HPDE6-E6E7 (cell line): ENCODE measurements around the gene BACH2.

Experiments
- DNase-seq: peaks from one replicate; pipeline ENCODE4 v3.0.0; 2011; ENCODE audit warnings: missing footprints; ENCODE audit errors: extremely low spot score

Gene BACH2

GRCh38 chr6:90277302-90278011 is 19.2 kb downstream of the BACH2 start:
- no peak for DNase-seq

GRCh38 chr6:90274451-90275030 is 22.1 kb downstream of the BACH2 start:
- DNase-seq: no peak

- no peak for DNase-seq
These were observed 22.8 kb downstream of the BACH2 start for GRCh38 chr6:90273863-90274262.

DNA sequence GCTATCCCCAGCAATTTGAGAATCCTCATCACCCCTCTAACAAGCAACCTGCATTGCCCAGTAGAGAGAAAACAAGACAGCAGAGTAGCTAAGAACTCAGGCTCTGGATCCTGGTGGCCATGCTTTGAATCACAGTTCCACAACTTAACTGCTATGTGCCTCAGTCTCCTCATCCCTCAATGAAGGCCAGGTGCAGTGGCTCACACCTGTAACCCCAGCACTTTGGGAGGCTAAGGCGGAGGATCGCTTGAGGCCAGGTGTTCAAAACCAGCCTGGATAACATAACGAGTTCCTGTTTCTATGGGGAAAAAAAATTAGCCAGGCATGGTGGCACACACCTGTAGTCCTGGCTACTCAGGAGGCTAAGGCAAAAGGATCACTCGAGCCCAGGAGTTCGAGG is 23.7 kb downstream of the BACH2 start:
- DNase-seq: no peak

- DNase-seq: no peak
These were observed 24.8 kb downstream of the BACH2 start for GRCh38 chr6:90271831-90272230.

- no peak for DNase-seq
These were observed 27.3 kb downstream of the BACH2 start for GRCh38 chr6:90269334-90269733.

DNA sequence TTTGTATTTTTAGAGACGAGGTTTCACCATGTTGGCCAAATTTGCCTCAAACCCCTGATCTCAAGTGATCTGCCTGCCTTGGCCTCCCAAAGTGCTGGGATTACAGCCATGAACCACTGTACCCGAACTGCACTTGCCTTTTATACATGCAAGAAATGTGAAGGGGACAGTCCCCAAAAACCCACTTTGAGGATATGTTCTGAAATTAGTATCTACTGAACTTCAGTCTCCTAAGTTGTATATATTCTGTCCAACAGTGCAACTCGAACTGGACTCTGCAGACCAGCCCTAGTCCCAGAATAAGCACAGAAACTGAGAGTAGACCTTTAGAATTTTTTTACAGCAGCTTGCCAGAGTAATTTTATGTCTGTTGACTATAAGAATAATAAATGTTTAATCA is 28.5 kb downstream of the BACH2 start:
- DNase-seq: no peak

DNA sequence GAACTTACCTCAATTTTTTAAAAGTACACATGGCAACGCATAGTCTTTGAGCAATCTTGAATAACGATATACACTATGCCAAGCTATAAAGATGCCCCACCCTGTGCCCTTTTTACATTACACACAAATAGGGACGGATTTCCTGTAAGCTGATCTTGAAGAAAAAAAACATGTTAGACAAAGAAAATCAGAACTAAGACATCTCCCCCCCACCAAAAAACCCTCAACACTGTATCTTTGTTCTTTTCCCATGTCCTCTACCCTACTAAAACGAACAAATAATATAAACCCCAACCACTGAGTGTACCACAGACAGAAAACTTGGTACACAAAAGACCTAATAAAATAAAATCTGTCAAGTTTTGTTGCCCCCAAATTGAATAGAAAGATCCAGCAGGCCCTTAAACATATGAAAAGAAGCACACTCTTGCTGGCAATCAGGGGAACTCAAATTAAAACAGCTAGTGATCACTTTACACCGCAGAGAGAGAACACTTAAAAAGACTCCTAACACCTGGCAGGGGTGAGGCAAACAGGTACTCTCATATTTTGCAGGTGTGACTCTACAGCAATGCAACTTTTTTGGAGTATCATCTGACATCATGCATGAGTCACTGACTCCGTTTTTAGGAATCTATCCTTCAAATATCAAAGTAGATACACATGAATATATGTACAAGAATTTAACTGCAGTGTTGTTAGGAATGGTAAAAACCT is 29.6 kb downstream of the BACH2 start:
- no peak for DNase-seq

DNA sequence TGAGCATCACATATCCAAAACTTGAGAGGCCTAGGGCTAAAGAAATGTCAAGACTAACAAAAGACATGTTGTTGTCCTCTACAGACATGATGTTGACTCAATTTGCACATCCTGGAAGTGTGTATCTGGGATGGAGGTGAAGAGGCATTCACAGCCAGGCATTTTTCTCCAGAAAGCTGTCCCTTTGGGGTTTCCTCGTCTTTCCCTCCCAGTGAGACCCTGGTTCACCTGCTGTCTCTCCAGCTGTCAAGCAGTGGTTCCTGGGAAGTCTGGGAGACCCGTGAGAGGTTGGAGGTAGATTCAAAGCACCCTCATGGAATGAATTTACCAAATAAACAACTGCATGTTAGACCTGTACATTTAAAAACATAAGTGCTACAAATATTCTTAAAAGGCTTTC is 32.1 kb downstream of the BACH2 start:
- DNase-seq: no peak

GRCh38 chr6:90263633-90264032 is 33.0 kb downstream of the BACH2 start:
- no peak for DNase-seq

DNA sequence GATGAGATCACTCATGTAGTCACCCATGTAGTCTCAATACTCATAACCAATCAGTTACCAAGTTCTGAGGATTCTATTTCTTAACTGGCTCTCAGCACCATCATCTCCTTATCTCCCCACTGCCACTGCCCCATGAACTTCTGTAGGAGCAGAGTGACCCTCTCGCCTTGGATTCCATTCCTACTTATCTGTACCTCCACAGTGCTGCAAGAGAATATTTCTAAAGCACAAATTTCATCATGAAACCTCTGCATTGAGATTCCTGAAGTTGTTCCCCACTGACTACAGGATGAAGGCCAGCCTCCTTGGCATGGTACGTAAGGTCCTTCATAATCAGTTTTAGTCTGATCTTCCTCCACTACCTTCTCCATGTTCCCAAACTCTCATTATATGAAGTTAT is 34.8 kb downstream of the BACH2 start:
- DNase-seq: no peak

- DNase-seq: no peak
These were observed 39.2 kb downstream of the BACH2 start for GRCh38 chr6:90257486-90257738.

DNA sequence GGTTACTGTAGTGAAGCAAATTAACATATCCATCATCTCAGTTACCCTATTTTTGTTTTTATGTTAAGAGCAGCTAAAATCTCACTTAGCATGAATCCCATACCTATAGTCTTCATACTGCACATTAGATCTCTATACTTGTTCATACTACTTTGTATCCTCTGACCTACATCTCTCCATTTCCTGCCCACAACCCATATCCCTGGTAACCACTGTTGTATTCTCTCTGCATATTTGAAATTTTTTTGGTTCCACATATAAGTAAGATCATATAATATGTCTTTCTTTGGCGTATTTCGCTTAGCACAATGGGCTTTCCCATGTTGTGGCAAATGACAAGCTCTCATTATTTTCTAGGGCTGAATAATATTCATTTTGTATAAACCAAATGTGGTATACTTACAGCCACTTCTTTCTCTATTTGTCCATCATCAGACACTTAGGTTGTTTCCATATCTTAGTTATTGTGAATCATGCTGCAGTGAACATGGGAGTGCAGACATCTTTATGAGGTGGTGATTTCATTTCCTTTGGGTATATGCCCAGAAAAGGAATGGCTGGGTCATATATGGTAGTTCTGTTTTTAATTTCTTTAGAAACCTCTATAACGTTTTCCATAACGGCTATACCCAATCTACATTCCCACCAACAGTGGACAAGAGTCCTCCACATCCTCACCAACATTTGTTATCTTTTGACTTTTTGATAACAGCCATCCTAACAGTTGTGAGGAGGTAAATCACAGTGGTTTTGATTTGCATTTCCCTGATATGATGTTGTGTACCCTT is 39.8 kb downstream of the BACH2 start:
- DNase-seq: no peak

- no peak for DNase-seq
These were observed 43.0 kb downstream of the BACH2 start for GRCh38 chr6:90253631-90254030.

DNA sequence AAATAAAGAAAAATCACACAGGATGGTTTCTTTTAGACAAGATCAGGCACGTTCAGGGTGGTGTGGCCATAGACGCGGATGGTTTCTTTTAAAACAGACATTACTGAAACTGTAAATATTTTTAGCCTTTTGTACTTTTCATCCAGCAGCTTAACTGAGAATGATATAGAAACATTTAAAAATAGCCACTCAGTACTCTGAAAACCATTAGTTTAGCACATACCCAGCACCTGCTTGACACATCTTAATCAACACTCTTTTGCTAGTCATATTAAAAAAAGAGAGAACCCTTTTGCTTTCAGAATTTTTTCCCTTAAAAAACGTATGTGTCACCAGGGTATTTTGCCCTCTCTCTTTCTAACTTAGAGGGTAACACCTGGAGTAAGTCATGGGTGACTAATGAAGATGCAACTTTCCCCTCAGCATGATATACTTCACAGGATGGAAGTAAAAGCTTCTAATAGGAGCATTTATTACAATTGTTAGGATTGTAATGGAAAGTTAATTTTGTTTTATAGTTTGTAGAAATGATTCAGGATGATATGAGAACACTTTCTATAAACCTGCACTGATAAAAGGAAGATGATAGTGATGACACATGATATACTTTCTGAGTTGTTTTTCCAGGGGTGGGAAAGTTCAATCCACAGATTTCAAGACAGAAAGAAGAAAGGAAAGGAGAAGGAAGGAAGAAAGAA is 45.2 kb downstream of the BACH2 start:
- DNase-seq: peak; percentile 43

- no peak for DNase-seq
These were observed 46.2 kb downstream of the BACH2 start for GRCh38 chr6:90250405-90250804.

DNA sequence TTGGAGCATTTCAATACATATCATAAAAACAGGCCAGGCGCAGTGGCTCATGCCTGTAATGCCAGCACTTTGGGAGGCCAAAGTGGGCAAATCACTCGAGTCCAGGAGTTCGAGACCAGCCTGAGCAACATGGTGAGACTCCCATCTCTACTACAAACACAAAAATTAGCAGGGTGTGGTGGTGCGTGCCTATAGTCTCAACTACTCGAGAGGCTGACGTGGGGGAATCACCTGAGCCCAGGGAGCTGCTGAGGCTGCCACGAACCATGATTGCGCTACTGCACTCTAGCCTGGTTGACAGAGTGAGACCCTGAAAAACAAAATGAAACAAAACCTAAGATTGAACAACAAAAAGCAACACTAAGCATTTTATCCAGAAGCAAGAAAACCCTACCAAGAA is 47.2 kb downstream of the BACH2 start:
- no peak for DNase-seq

GRCh38 chr6:90249034-90249433 is 47.6 kb downstream of the BACH2 start:
- DNase-seq: no peak

DNA sequence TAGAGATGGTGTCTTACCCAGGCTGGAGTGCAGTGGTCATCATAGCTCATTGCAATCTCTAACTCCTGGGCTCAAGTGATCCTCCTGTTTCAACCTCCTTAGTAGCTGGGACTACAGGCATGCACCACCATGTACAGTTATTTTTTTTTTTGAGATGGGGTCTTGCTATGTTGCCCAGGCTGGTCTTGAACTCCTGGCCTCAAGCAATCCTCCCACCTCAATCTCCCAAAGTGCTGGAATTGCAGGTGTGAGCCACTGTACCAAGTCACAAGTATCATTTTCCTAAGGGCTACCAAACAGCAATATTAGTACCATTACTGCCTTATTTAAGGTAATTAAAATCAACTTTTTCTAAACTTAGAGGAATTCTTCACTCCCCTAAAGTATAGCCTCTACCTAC is 49.4 kb downstream of the BACH2 start:
- no peak for DNase-seq

GRCh38 chr6:90241229-90241880 is 55.3 kb downstream of the BACH2 start:
- no peak for DNase-seq

DNA sequence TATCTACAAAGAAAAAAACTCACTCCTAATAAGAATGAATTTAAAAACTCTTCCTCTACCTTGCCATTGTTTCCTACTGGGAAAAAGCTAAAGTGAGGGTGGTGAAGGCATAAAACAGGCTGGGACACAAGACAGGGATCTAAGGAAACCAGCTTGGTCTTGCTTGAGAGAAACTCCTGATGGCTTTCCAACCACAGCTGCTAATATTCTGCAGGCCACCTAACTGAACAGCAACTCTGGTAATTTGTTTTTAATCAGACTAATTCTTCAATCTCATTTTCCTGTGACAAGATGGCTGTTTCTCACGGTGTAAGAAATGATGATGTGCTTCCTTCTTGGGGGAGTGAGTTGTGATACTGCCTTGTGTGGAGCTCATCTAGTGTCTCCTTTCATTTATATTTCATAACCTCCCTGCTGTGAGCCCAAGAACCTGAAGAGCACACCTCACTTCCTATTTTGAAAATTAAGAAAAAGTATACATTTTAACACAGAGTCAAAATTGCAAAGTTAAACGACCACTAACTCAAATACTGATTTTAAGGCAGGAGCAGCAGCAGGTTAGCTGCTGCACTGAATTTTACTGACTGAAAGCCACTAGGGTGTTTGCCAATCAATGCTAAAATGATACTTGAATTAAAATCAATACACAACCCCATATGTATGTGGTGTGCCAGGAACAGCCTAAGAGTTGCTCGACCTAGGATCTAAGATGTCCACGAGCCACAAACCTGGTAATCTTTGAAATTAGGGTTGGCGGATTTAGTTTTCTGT is 58.0 kb downstream of the BACH2 start:
- no peak for DNase-seq
